Endometrial microvascular endothelial cells (primary cell): Measurements from ENCODE around the gene HSP90AB1. TPM values are rescaled to one million over a fixed set of nuclear protein-coding genes. Genes with fewer than 3 reads are reported as not detected.

ENCODE experiments used
- in situ Hi-C: cut with HindIII; loops from 2 replicates; pipeline ENCODE4 v1.10.0; 2017; ENCODE audit warnings: low sequenced_read_pairs, low pct_unique_long_range_greater_than_20kb; ENCODE audit errors: inconsistent ontology term
- total RNA-seq: library from RNA; depleted of rRNA; stranded (reverse); fragments of >200 nt; gene quantifications from one replicate; pipeline ENCODE4 v1.2.3, GENCODE V29; 2015; ENCODE audit errors: inconsistent ontology term

HSP90AB1 gene
- total RNA-seq, 1 donor from 2014 or later, result 1,526 TPM

GRCh38 chr6:44232676-44233566 is 14.0 kb upstream of the HSP90AB1 start:
- in situ Hi-C loops, result loop anchor here (10.0 kb wide), 1 partner anchor 128 kb away; no protein-coding TSS in a partner anchor

GRCh38 chr6:44233567-44234100 is 13.3 kb upstream of the HSP90AB1 start:
- in situ Hi-C loops, result loop anchor here (10.0 kb wide), 1 partner anchor 129 kb away; no protein-coding TSS in a partner anchor

DNA sequence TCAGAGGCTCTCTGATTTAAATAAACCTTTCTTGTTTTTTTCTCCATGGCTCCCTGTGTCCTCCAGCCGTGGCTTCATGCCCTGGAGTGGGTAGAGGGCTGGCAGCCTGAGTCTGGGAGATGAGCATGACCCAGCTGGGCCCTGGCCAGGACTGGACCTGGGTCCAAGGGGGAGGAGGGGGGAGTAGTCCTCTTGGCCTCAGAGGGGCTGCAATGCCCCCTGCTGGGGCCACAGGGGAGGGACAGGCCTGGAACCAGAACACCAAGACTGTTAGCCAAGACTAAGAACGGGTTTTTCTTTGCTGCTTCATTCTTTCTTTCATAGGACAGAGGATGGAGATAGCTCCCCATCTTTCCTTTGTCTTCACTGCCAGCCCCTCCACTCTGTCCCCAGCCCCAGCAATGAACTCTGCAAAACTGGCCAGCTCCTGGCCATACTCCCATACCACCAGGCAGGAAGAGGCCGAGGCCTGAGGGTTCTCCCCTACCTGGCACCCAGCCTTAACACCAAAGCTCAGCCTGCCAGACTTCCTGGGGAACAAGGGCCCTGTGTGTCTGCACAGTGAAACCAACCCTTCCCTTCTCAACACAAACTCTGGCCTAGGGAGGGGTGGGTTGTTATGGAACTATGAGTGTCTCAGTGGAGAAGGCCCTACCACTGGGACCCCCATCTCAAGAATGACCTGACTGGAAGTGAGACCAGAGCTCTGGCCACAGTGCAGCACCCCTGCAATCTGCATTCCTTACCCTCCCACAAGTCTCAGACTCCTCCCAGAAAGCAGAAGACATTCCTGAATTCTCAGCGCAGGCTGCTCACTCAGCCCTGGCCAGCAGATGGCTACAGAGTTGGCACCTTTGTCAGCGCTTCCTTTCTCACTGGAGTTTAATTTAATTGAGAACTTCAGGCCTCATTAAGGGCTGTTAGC is 12.5 kb upstream of the HSP90AB1 start:
- in situ Hi-C loops, result loop anchor here (10.0 kb wide), 1 partner anchor 130 kb away; no protein-coding TSS in a partner anchor

GRCh38 chr6:44235269-44235668 is 11.6 kb upstream of the HSP90AB1 start:
- in situ Hi-C loops, result loop anchor here (10.0 kb wide), 1 partner anchor 130 kb away; no protein-coding TSS in a partner anchor

DNA sequence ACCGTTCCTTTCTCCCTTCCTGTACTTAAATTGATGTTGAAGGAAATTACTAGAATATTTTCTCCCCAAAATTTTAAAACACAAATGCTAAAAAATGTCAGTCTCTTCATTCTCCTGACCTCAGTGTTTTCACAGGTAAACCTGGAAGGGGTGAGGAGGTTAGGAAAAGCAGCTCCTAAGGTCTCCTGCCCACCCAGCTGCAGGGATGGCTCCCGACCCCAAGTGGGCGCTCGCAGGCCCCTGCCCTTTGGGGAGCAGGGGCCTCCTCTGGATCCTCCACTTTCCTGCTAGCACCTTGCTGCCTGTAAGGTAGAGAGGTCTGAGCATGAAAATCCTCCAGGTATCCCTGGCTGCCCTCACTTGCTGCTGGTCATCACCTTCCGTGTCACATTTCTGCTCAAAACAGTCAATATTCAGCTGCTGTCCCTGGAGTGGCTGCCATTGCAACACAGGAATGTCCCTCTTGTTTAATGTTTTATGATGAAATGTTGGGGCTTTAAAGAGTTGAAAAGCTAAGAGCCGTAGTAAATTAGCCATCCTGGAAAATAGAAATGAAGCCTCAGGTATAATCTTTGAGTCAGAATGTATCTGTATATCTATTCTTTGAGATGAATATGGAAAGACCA is 10.9 kb upstream of the HSP90AB1 start:
- in situ Hi-C loops, result loop anchor here (10.0 kb wide), 1 partner anchor 131 kb away; no protein-coding TSS in a partner anchor

DNA sequence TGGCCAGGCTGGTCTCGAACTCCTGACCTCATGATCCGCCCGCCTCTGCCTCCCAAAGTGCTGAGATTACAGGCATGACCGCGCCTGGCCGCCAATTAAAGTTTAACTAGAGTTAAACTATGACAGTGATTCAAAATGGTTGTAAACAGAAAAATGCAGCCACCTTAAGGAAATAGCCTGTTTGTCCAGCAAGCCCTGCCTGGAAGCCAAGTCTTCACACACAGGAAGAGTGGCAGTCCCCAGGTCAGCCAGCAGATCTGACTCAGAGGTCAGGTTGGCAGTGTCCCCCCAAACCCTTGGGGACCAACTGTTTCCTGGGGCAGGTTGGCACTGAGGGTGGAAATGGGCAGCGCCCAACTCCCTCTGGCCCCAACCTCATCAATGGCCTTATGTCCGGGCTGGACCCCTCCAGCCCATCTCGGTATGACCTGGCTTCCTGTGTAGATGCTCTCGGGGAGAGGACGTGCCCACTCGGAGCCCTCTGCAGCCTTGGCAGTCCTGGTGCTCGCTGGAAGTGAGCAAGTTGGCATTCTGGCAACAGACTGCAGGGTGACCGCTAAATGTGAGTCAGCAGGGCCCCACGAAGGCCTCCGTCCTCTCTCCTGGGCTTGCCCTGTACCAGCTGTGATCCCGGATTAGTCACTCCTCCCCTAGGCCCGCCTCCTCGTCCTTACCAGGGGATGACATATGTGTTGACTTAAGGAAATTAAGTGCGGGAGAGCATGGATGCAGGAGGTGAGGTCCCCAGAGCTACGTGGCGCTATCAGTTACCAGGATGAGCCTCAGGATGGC is 9.7 kb upstream of the HSP90AB1 start:
- in situ Hi-C loops, result loop anchor here (10.0 kb wide), 1 partner anchor 132 kb away; no protein-coding TSS in a partner anchor

DNA sequence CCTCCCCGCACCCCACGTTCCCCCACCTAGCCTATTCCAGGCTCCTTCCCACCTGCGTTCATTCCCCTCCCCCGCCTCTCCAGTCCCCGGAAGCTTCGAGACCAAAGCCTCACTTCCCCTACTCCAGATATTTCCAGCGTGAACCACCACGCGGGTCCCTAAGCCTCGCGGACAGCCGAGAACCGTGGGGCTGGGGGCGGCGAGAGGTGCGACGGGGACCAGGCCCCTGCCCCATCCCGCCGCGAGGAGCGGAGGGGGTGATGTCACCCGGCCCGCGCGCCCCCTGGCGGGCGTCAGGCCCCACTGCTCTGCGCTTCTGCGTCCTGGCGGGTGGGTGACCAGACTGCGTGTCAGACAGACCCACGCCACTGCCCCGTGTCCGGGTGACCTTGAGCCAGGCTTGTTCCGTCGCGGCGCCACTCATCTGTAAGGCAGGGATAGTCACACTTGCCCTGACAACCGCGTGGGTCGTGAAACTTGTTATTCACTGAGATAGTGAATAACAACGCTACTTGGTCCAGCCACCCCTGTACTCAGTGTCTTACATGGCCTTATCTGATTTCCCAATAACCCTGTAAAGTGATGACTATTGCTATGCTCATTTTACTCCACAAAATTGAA is 9.0 kb upstream of the HSP90AB1 start:
- in situ Hi-C loops, result loop anchor here (10.0 kb wide), 1 partner anchor 133 kb away; no protein-coding TSS in a partner anchor

DNA sequence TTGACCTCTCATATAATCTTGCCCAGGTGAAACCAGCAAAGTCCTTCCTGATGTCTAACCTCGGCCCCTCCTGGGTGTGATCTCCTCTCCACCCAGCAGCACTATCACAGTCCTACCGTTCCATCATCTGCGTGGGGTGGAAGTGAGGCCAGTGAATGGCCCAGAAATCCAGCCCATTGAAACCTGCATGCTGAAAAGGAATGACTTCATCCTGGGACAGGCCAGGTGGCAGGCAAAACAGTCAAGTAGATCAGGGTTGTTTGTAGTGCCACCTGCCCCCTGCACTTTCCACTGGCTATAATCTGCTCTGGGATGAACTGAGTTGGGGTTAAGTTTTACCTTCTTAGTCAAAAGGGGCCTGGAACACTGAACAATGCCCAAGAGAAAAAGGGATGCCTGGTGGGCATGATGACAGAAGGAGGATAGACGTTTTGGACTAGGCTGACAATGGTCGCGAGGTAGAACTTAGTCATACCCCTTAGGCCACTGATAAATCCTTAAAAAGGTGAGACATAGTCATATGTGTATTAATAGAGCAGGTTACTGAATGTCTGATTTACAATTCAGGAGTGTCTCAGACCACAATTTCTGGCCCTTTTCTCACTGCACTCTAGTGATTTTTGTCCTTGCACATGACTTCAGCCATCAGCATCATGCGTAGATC is 8.1 kb upstream of the HSP90AB1 start:
- in situ Hi-C loops, result loop anchor here (10.0 kb wide), 1 partner anchor 134 kb away; no protein-coding TSS in a partner anchor

DNA sequence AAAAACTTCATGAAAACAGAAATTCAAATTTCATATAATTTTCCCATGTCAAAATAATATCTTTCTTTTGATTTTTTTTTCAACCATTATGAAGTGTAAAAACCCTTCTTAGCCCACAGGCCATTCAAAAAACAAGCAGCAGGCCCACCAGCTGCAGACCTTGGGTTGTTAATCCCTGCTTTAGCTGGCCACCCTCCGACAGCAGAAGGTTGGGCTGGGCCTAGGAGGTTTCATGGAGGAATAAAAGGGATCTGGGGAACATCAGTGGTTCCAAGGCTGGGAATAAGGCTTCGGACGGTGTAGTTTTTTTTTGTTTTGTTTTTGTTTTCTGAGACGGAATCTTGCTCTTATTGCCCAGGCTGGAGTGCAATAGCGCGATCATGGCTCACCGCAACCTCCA is 3.6 kb upstream of the HSP90AB1 start:
- in situ Hi-C loops, result no loop called here

GRCh38 chr6:44245391-44245911 is 1.4 kb upstream of the HSP90AB1 start:
- in situ Hi-C loops, result no loop called here

- in situ Hi-C loops, result no loop called here
Observed at GRCh38 chr6:44245912-44246662, 814 bp upstream of the HSP90AB1 start.

GRCh38 chr6:44247338-44248302 is 719 bp downstream of the HSP90AB1 start:
- in situ Hi-C loops, result no loop called here

GRCh38 chr6:44248579-44248978 is 1.7 kb downstream of the HSP90AB1 start:
- in situ Hi-C loops, result no loop called here

DNA sequence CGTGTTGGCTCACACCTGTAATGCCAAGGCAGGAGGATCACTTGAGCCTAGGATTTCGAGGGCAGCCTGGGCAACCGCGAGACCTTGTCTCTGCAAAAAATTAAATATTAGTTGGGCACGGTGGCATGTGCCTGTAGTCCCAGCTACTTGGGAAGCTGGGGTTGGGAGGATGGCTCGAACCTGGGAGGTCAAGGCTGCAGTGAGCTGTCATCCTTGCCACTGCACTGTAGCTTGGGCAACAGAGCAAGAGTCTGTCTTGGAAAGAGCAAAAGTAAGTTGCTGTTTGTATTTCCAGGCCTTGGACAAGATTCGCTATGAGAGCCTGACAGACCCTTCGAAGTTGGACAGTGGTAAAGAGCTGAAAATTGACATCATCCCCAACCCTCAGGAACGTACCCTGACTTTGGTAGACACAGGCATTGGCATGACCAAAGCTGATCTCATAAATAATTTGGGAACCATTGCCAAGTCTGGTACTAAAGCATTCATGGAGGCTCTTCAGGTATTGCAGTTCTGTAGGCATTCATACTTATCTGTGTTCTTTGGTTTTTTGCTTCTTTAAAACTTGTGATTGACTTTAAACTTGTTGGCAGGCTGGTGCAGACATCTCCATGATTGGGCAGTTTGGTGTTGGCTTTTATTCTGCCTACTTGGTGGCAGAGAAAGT is 2.3 kb downstream of the HSP90AB1 start:
- in situ Hi-C loops, result no loop called here
